GM10266 (cell line): ENCODE measurements around the gene KRTAP10-8.

ENCODE experiments used
- DNase-seq: peaks from one replicate; pipeline ENCODE4 v3.0.0; 2012; ENCODE audit errors: extremely low spot score
- CTCF ChIP-seq: IDR thresholded peaks from 2 replicates; pipeline ENCODE4 v1.5.1; 2012; ENCODE audit warnings: mild to moderate bottlenecking, low read depth; ENCODE audit not compliant: control insufficient read depth, insufficient read depth; ENCODE audit errors: missing control alignments

The KRTAP10-8 gene

GRCh38 chr21:44649521-44650100, 37.7 kb downstream of the KRTAP10-8 start:
- no peak for DNase-seq
- no peak for TF ChIP-seq CTCF

- DNase-seq = no peak
- no peak for TF ChIP-seq CTCF
Measured at GRCh38 chr21:44650265-44650972, 38.5 kb downstream of the KRTAP10-8 start.

- no peak for TF ChIP-seq CTCF
- DNase-seq = no peak
Measured at GRCh38 chr21:44650973-44651675, 39.2 kb downstream of the KRTAP10-8 start.

- no peak for DNase-seq
- no peak for TF ChIP-seq CTCF
Measured at GRCh38 chr21:44653123-44653522, 41.2 kb downstream of the KRTAP10-8 start.

- no peak for DNase-seq
- TF ChIP-seq CTCF = no peak
Measured at GRCh38 chr21:44653656-44654575, 42.0 kb downstream of the KRTAP10-8 start.

GRCh38 chr21:44654576-44655175, 42.8 kb downstream of the KRTAP10-8 start, which contains the start of gene KRTAP12-4:
Gene KRTAP12-4 (minus strand): TSS chr21:44654659. CDS start chr21:44654614, 45 bp downstream.
- DNase-seq = no peak
- TF ChIP-seq CTCF = no peak
